K562 (cell line): ENCODE measurements around the gene SMAGP. TPM values are rescaled to one million over a fixed set of nuclear protein-coding genes. Genes with fewer than 3 reads are reported as not detected.

Experiments
- CHD7 ChIP-seq: fragments of 200-600 bp; sonication (generic); IDR thresholded peaks from one replicate; pipeline ENCODE4 v1.6.1; 2012; ENCODE audit warnings: mild to moderate bottlenecking, low read depth, low read length, inconsistent platforms
- REST ChIP-seq, 2 experiments: fragments of 450-650 bp; formaldehyde crosslinking in 1 of 2; IDR thresholded peaks; 2 replicates each; pipeline versions ENCODE4 v1.4.0 to v1.6.1; 2014 to 2020; ENCODE audit warnings: mild to moderate bottlenecking in 2 of 2, borderline replicate concordance in 1 of 2, low read depth in 1 of 2
- ZBTB2 ChIP-seq: fragments of 450-650 bp; IDR thresholded peaks from 2 replicates; pipeline ENCODE4 v1.6.1; 2016; ENCODE audit warnings: antibody characterized with exemption
- ZNF589 ChIP-seq: fragments of 200-800 bp; sonication (Bioruptor generic); IDR thresholded peaks from 2 replicates; pipeline ENCODE4 v1.6.1; 2016; ENCODE audit warnings: low read depth, missing genetic modification characterization, missing compliant biosample characterization
- polyA plus RNA-seq, 8 experiments: library from polyadenylated mRNA; depleted of rRNA in 4 of 8; stranded (reverse) in 5 of 8; unstranded in 3 of 8; fragments of >200 nt; fragmentation: Nextera tagmentation in 2 of 8; fragmentation: Illumina TruSeq in 1 of 8; extraction: Ambion mirVana in 2 of 8; extraction: Trizol in 1 of 8; gene quantifications; 2 replicates each; pipeline versions ENCODE4 v1.2.1 to v1.2.3, GENCODE V29; 2011 to 2014; ENCODE audit warnings: inconsistent platforms in 1 of 8, missing spikeins in 1 of 8
- total RNA-seq, 7 experiments: library from RNA; depleted of rRNA in 6 of 7; stranded (reverse); fragments of >200 nt in 6 of 7; fragmentation: Illumina TruSeq in 2 of 7; extraction: Trizol in 2 of 7; gene quantifications; 2 replicates each; pipeline versions ENCODE4 v1.2.1 to v1.2.3, GENCODE V29; 2011 to 2021; ENCODE audit warnings: low replicate concordance in 1 of 7

The SMAGP gene
- total and polyA plus RNA-seq, 9 of the 15 experiments (the other 6 are each of a cell fraction or from before 2014, with no cell fraction given): 23.1 to 62.3 (median 29.9) TPM

GRCh38 chr12:51269174-51270066 is 795 bp downstream of the SMAGP start (continued):
- TF ChIP-seq CHD7 (no peak), ZNF589 (CRISPR knock-in tag) (no peak), REST (IDR thresholded peaks at IDR 0.05; ENCODE audit: borderline replicate concordance) (peak; percentile 88), REST (CRISPR knock-in tag; IDR thresholded peaks at IDR 0.05; ENCODE audit: low read depth) (no peak), ZBTB2 (no peak)
